HG02588 (cell line): ENCODE measurements around the gene RIT1.
"Not testable (repeated sequence)": the region's sequence is repeated elsewhere in the genome, so short reads cannot be mapped to it uniquely, and the experiment has no call there.

ENCODE experiments used
- ATAC-seq: cut with Tn5 transposase; IDR thresholded peaks from one replicate; pipeline ENCODE4 v1.9.1; 2021; ENCODE audit warnings: mild to moderate bottlenecking, moderate library complexity; ENCODE audit not compliant: unreplicated experiment

RIT1 gene

DNA sequence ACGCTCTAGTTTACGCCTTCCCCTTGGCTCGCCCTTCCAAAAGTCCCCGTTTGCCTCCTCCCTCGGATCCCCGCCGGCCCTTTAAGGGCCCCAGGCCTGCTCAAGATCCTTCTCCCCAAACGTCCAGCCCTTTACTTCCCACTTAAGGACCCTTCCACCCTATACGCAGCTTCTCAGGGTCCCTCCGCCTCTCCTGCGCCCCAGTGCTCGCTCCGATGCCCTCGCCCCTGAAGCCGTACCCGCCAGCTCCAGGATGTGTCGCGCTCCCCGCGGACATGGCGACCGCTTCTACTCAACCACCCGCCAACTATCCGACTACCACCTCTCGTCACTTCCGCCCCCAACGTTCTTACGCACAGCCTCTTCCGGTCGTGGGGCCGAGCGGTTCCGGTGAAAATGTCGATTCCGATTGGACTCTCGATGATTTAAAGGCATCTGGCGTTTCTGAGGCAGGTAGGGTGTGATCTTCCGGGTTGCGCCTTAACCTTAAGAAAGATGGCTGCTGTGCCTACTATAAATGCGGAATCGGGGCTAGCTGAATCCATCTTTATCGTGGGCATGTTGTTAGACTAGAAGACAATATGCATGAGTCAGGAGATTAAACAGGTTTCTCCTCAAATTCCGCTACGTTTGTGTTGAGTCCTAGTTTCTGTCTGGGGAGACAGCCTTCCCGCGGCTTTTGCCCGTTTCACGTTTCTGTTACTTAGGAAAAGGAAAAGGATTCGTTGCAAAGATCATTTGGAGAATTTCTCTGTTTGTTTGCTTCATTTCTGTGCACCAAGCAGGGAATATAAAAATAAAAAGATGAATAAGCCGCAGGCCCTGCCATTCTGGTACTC, 23.2 kb upstream of the RIT1 start, which contains the start of gene KHDC4:
Gene KHDC4 (minus strand): TSS at position 317 of the 839 bp plus-strand sequence. CDS start 40 bp downstream, at position 277.
- peak; percentile 84 for ATAC-seq

DNA sequence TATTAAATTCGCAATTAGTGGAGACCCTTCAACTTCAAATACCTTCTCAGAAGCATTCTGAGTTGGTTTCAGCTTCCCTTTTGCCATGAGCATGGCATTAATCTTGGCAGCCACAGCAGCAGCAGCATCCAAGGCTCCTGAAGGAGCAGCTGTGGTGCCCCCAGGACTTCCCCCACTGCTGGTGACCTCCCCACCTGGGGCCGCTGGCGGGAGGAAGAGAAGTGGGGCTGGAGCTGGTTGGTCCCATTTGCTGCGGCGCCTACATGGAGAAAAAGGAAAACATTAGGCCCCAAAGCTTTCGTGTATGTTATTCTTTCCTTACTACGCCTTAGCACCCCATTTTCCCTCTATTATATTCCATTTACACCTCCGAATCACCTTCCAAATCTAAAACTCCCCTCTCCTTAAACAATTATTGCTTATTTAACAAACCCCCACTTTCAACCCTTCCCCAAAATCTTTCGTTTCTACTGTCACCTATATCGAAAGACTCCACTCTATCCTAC, 22.5 kb upstream of the RIT1 start:
- ATAC-seq, result no peak

DNA sequence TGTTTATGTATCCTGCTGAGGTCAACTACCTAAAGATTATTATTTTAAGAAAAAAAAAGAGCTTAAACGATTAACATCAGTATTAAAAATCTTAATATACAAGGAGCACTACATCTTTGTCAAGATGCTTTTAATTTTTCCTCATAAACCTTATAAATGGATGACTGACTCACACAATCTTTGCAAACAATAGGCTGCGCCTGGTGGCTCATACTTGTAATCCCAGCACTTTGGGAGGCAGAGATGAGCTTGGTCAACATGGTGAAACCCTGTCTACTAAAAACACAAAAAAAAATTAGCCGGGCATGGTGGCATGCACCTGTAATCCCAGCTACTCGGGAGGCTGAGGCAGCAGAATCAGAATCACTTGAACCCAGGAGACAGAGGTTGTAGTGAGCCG, 21.3 kb upstream of the RIT1 start:
- no peak for ATAC-seq

DNA sequence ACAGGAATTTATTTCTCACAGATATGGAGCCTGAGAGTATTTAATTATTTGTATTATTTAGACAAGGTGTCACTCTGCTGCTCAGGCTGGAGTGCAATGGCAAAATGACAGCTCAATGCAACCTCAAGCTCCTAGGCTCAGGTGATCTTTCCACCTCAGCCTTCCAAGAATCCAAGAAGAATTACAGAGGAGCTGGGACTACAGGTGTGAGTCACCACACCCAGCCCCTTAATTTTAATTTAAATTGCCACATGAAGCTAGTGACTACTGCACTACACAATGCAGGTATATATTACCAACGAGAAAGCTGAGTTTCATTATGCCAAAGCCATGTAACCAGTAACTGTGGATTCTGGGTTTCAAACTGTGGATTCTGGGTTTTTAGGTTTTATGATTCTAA, 20.9 kb upstream of the RIT1 start:
- no peak for ATAC-seq

DNA sequence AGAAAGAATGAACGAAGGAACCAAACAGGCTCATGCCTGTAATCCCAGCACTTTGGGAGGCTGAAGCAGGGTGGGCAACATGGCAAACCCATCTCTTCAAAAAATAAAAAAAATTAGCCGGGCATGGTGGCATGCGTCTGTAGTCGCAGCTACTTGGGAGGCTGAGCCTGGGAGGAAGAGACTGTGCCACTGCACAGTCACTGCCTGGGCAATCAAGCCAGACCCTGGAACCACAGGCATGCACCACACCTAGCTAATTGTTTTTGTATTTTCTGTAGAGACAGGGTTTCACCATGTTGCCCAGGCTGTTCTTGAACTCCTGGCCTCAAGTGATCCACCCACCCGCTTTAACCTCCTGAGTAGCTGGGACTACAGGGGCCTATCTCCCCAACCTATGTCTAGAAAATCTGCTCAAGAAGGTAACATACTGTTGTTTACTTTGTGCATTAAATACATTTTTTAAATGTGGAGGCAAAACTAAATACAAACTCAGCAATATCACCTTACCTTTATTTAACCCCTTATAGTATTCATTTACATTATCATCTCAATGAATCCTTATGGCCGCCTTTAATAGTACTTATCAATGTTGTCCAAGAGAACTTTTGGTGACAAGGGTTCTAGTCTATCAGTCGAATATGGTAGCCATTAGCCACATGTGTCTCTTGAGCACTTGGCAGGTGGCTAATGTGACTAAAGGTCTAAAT, 20.3 kb upstream of the RIT1 start:
- no peak for ATAC-seq

DNA sequence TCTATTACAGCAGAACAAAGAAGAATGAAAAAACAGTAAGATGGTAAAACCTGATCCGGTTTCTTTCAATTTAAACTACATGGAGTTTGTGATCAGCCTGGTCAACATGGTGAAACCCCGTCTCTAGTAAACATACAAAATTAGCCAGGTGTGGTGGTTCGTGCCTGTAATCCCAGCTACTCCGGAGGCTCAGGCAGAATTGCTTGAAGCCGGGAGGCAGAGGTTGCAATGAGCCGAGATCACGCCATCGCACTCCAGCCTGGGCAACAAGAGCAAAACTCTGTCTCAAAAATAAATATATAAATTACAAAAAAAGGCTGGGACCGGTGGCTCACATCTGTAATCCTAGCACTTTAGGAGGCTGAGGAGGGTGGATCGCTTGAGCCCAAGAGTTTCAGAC, 19.6 kb upstream of the RIT1 start:
- ATAC-seq, result not testable (repeated sequence)

DNA sequence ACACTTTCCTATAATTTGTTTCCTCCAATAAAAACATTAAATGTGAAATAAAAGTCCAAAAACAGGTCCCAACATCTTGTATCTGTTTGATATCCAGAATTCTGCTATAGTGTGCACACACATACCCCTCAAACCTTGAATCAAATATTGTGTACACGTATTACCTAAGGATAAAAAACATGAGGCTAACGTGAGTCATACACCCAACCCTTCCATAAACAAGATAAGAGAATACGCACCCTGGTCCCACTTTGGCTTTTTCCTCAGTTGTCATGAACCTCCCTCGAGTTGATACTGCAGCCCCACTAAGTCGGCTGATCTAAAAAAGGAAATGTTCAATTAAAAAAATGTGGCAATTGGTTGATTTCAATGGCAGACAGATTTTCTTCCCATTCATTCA, 17.9 kb upstream of the RIT1 start:
- ATAC-seq, result no peak

DNA sequence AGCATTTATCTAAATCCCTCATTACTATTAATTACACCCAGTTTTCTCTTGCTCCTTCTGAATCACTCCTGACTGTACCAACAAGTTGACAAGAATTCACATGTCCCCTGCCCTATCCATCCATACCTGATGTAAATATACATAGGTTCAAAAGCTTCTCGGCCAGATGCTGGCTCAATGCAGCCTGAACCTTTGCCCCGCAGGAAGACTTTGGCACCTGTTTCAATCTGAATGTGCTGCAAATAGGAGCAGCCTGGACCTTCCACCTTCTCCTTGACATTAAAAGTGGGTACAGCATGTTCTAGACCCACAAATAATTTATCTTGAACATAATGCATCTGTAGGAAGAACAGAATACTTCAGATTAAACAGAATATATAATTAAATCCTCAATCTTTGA, 14.4 kb upstream of the RIT1 start:
- no peak for ATAC-seq

DNA sequence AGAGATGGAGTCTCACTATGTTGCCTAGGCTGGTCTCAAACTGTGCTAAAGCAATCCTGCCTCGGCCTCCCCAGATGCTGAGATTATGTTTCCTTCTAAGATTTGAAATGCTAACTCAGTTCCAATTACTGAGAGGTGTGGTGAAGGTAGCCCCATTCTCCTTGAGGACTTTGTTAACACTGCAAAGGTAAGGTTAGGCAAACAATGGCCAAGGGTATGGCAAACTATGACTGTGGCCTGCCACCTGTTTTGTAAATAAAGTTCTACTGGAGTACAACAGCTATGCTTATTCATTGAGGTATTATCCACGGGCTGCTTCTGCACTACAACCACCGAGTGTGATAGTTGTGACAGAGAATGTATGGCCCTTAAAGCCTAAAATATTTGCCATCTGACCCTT, 9.6 kb upstream of the RIT1 start:
- no peak for ATAC-seq

DNA sequence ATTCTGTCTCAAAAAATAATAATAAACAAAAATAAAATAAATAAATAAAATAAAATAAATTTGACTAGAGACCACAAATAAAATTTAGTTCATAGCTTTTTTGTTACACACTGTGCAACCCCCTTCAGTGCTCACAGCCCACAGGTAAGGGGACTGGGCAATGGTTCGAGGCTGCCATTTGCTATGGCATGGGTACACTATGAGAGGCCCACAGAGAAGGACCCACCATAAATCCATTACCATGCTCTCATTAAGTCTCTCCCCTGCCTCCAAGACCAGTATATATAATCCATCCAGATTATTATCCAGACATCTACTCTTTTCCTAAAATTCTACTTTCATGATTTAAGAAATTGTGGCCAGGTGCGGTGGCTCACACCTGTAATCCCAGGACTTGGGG, 8.7 kb upstream of the RIT1 start:
- ATAC-seq, result no peak

DNA sequence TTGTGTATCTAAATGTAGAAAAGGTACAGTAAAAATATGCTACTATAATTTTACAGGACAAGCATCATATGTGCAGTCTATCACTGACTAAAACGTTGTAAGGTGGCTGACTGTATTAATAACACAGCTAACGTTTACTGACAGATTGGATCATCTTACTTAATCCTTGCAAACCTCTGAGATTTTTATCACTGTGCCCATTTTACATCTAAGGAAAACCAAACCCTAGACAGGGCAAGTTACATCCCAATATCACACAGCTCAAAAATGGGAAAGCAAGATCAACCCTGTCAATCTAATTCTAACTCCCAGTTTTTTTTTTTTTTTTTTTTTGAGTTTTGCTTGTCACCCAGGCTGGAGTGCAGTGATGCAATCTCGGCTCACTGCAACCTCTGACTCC, 7.5 kb upstream of the RIT1 start:
- ATAC-seq, result no peak

DNA sequence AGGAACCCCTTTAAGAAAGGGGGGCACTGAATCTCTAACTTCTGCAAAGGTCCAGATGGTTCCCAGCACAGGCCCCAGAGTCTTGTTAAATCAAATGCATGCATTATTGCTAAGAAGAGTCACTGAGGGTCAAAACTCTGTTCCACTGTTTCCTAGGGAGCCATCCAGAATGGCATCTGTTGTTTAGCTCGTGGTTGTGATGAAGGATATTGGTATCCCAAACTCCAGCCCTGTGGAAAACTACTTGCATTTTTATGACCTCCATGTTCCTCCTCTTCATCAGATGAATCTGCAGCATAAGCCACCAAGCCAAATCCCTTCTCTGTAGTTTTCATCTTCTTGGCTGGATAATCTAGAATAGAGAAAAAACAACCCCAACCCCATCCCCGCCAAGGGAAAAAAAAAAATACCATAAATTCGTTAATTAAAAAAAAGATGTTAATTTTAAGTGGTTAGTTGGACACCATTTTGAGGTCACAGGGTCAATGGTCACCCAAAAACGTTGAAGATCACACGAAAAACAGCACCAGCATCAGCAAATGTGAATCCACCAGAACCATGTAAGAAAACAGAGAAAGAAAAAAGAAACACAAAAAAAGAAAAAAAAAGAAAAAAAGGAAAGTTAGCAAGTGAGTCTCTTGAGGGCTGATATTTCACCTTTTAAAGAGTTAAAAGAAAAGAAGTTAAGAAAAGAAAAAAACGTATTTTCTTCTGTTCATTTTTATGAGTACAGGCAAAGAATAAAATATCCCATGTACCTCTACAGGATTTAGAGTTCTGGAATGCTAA, 3.0 kb upstream of the RIT1 start:
- ATAC-seq, result no peak

DNA sequence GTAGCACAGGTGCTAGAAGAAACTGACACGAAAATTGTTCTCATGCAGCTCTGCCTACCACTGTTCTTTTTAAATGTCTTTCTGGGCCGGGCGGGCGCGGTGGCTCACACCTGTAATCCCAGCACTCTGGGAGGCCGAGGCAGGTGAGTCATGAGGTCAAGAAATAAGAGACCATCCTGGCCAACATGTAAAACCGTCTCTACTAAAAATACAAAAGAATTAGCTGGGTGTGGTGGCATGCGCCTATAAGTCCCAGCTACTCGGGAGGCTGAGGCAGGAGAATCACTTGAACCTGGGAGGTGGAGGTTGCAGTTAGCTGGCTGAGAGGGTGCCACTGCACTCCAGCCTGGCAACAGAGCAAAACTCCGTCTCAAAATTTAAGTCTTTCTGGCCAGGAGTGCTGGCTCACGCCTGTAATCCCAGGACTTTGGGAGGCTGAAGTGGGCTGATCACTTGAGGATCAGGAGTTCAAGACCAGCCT, 947 bp upstream of the RIT1 start:
- ATAC-seq, result no peak

DNA sequence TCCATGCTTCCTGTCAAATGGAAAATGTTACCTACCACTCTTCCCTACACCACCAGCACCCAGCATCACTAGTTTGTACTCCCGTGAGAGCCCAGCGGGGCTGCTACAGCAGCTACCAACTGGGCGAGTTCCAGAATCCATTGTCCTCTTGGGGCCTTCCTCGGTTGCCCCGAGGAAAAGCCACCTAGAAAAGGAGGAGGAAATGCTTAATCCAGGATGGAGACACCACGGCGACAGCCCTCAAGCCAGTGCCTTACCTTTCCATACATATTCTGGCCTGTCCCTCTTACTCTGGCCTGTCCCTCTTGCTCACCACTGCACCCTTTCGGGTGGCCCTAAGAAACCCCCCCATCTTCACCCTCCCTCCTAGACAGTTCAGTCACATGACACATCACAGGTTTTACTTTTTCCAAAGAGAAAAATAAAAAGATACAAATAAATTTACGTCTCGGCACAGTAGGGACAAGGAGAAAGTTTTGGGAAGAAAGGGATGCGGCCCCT, 478 bp downstream of the RIT1 start:
- peak; percentile 40 for ATAC-seq

DNA sequence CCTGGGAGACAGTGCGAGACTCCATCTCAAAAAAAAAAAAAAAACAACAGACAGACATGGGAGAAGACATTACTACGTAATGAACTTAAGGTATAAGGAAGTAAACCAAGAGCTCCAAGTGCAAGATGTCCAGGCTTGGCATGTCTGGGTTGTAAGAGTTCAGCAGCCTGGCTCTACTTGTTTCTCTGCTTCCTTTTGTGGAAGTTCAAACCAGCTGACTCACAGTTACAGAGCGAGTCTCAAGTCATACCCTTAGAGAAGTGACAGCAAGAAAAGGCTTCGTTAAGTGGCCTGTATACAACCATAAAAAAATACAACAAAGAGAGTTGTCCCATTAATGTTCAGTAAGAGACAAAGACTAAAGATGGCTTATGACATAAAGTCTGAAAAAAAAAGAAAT, 1.3 kb downstream of the RIT1 start:
- ATAC-seq, result no peak

DNA sequence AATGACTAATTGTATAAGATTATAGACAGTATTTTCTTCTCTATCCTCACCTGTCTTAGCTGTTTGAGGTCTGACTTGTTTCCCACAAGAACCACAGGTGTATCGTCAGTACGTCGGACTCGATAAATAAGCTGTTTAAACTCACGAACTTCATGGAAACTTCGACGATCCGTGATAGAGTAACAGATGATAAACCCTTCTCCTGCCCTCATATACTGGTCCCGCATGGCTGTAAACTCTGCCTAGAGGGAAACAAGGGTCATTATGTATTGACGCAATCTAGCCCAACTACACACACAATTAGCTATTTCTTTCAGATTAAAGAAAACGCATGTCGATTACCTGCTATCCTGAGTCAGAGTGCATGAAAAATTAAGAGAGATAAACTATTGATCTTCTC, 6.9 kb downstream of the RIT1 start:
- no peak for ATAC-seq

DNA sequence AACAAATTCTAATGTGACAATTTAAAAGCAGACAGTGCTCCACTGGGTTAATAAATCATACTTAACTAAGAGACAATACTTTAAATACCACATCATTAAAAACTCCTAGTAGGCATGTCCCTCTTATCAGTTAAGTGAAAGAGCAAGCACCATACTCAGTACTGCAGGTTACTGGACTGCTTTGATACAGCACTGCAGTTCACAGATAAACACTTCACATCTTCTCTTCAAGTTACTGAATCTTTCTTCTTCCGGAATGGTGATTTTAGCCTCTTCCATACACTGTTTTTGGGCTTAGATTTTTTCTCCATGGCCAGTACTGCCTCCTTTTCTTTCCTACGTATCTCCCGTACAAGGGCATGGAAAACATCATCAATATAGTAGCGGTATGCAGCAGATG, 11.0 kb downstream of the RIT1 start:
- no peak for ATAC-seq

DNA sequence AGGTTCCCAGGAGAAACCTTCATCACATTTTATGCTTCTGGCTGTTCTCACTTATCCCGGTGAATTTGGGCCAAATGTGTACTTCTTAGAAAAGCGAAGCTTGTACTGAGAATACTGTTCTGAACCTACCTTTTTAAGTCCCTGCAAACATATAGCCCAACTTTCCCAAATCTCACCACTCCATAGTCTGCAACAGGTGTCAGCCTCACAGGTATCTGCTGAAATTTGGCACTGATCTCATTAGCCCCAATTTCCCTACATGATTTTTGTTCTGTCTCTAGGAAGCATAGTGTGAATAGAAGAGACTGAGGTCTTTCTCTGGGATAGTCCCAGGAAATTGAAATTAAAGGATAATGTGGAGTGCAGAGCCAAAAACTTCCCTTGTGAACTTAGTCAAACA, 11.5 kb downstream of the RIT1 start:
- no peak for ATAC-seq

DNA sequence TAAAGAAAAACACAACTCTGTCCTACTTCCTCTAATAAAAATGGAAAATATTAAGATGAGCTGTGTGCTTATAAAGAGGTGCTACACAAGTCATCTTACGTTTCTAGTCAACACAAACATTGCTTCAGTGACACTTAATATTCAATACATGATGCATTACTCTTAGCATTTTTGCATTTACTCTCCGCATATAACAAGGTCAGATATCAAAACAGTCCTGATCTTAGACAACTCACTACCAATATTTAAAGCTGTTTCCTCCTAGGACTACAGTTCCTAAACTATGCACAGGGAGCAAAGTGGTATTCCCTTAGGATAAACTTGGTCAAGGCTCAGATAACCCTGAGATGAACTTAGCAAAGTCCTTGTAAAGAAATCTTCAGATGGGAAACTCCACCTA, 12.3 kb downstream of the RIT1 start:
- no peak for ATAC-seq

DNA sequence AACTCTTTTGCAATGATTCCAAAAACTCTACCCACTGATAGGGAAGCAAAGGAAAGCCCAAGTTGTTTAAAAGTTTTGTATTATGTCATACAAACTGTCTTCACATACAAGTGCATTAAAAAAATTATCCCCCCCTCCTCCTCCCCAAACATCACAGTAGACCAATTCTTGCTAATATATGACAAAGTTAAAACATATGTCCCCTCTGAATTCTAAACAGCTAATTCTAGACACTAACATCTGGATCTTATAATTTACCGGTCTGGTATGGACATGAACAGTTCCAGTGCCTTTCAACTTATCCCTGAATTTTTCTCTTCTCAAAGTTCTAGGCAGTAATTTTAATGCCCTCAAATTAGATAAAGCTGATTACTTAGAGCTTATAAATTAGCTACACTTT, 13.4 kb downstream of the RIT1 start:
- ATAC-seq, result no peak

DNA sequence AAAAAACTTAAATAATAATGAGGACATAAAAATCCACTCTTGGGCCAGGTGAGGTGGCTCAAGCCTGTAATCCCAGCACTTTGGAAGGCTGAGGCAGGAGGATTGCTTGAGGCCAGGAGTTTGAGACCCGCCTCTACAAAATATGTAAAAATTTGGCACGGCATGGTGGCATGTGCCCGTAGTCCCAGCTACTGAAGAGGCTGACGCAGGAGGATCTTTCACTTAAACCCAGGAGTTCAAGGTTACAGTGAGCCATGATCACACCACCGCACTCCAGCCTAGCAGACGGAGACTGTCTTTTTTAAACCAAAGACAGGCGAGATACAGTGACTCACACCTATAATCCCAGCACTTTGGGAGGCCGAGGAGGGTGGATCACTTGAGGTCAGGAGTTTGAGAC, 14.7 kb downstream of the RIT1 start:
- ATAC-seq, result not testable (repeated sequence)
